AG08395 (cell line): ENCODE results near the gene C19orf12.
A peak's percentile ranks its signal among the peaks of the same experiment; 100 is the strongest.

Experiments
- DNase-seq: peaks from one replicate; pipeline ENCODE4 v3.0.0; 2012; ENCODE audit warnings: mixed read lengths, low spot score

C19orf12 gene

DNA sequence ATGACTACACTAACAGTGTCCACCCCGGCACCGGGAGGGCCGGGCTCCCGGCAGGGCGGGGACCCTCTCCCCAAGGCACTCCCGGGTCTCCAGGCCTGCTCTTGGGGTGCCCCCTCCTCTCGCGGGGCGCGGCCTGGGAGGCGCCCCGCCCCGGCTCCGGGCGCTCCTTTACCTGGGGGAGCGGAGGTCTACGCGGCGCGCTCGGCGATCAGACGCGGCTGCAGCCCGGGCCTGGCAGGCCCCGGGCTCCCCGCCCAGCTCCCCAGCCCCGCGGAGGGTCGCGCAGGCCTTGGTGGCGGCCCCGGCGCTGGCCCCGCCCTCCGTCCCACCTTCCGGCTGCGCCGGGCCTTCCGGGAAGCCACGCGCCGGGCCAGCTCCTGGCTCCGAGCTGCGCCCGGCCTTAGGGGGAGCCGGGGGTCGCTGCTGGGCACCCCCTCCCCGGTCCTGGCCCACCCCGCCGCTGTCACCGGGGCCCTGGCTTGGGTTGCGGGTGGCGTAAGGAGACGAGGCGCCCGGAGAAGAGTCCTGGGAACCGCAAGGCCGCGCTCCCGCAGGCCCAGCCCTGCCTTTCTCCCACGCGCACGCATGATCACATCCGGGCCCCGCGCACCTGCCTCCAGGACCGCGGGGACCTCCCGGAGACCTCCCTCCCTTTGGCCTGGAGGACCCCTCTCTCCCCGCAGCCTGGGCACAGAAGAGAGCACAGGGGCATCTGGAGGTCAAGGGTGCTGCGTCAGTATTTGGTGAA lies at the start of gene C19orf12:
Gene C19orf12, minus strand, starts transcription at position 309 of the 748 bp plus-strand sequence. CDS start 6,848 bp downstream, outside the sequence.
- peak; percentile 45 for DNase-seq

DNA sequence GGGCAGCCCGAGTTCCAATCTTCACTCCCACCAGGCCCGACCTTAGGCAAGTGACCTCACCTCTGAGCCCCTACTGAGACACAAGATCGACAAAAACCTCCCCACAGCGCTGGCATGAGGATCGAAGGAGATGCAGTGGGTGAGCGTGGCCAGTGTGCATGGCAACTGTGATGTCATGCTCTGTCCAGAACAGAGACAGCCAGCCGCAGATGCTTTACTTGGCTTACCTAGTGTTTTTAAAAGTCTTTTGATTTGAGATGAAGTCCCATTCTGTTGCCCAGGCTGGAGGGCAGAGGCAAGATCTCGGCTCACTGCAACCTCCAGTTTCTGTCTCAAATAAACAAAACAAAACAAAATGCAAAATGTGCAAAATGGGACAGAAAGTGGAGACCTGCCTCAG lies 49.3 kb upstream of the C19orf12 start:
- no peak for DNase-seq

DNA sequence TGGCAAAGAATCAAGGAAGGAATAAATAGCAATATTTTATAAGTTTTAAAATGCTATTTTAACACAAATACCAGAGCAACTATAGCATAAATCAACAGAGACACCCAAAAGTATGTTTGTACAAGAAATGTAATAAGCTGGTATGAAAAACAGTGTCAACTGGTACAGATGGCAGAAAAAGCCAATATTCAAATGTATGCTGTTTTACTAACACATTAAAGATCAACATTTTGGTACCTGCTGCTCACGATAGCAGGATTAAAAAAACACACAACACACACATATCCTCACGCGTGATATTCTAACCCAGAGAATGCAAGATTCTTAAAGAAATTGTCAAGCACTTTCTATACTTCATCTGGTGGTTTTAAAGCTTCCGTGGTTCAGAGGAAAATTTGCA lies 48.1 kb upstream of the C19orf12 start:
- no peak for DNase-seq

DNA sequence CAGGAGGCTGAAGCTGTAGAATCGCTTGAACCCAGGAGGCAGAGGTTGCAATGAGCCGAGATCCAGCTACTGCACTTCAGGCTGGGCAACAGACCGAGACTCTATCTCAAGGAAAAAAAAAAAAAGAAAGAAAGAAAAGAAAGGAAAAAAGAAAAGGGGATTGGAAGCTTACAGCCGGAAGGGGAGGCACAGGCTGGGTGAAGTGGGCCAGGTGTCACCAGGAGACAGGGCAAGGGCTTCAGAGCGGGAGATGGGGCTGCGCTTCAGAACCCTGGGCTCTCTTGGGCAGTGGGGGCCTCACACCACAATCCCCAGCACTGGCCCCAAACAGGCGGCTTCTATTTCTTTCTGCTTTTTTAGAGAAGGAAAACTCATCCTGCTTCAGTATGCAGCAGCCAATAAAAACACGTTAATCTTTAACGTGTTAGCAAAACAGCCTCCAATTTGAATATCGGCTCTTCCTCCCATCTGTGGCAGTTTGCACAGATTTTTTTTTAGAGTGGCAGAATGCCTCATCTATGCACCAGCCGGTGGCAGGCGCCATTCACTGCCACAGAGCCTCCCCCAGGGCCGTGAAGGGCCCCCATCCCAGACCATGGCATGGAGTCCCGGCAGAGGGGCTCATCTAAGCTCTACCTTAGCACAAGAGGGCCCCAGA lies 46.6 kb upstream of the C19orf12 start:
- DNase-seq = no peak

DNA sequence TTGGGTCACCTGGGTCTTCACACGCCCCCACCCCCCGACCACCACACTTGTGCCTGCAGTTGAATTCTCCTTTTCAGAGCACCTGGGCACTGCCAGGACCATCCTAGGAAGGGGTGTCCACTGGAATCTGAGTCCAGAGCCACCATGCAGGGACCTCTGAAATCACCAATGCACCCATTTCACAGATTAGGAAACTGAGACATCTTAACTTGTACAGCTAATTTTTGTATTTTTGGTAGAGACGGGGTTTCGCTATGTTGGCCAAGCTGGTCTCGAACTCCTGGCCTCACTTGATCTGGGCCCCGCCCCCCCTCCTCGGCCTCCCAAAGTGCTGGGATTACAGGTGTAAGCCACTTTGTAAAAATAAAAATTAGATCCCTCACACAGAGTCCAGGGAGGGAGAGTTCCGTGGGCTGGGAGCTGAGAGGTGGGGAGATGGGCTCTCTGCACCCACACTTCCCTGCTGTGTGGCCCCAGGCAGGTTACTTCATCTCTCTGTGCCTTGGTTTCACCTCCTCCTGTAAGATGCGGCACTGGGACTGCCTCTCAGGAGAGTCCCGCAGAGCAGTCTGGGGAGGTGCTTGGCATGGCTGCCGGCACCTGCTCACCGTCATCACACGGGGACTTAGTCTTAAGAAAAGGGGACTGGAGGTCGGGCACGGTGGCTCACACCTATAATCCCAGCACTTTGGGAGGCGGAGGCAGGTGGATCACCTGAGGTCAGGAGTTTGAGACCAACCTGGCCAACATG lies 45.9 kb upstream of the C19orf12 start:
- no peak for DNase-seq

DNA sequence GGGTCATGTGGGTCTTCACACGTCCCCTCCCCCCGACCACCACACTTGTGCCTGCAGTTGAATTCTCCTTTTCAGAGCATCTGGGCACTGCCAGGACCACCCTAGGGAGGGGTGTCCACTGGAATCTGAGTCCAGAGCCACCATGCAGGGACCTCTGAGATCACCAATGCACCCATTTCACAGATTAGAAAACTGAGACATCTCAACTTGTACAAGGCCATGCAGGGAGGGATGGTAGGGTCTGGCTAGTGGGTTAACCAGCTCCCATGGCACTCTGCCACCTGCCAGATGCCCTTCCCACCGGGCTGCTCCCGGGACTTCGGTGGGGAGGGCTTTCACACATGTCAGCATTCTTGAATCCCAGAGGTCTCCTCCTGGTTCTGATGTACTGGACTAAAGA lies 44.3 kb upstream of the C19orf12 start:
- DNase-seq = no peak

DNA sequence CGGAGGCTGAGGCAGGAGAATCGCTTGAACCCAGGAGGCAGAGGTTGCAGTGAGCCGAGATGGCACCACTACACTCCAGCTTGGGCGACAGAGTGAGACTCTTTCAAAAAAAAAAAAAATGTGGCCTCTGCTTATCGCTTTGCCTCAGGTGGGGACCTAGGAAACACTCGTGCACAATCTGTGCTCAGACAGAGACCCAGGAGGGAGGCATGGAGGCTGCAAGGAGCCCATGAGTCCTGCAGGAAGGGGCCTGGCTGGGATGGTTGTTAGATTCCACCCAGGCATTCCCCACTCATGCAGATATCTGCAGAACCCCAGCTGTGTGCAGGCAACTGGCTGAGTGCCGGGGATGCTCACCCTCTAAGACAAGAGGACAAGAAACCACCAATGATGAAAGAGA lies 43.8 kb upstream of the C19orf12 start:
- DNase-seq = no peak

DNA sequence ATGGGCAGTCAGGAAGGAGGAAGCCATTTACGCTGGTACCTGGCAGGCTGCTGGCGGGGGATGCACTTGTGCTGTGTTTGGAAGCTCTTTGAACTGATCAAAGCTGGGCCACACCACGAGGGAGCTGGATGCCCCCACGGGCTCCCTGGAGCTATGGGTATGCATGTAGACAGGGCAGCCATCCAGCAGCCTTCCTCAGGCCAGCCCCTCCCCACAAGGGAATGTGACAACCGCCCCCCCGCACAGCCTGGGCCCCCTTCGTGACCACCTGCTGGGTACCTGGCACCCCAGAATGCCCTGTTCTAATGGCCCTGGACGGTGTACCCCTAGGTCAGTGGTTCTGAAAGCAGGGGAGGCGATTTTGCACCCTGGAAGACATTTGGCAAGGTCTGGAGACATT lies 42.5 kb upstream of the C19orf12 start:
- no peak for DNase-seq

DNA sequence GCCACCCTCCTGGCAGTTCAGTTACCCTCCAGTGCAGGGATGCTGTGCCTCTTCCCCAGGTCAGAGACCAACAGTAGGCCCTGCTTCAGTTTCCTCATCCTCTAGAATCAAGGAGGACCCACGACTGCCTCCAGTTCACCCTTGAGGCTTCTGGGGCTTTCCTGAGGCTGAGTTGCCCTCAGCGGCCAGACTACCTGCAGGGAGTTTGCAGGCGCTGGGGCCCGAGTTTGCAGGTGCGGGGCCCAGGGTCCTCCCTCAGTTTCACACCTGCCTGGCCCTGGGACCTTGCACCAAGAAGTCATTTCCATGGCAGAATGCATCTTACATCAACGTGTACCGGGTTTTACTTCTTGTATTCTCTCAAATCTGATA lies 38.9 kb upstream of the C19orf12 start:
- DNase-seq = no peak

DNA sequence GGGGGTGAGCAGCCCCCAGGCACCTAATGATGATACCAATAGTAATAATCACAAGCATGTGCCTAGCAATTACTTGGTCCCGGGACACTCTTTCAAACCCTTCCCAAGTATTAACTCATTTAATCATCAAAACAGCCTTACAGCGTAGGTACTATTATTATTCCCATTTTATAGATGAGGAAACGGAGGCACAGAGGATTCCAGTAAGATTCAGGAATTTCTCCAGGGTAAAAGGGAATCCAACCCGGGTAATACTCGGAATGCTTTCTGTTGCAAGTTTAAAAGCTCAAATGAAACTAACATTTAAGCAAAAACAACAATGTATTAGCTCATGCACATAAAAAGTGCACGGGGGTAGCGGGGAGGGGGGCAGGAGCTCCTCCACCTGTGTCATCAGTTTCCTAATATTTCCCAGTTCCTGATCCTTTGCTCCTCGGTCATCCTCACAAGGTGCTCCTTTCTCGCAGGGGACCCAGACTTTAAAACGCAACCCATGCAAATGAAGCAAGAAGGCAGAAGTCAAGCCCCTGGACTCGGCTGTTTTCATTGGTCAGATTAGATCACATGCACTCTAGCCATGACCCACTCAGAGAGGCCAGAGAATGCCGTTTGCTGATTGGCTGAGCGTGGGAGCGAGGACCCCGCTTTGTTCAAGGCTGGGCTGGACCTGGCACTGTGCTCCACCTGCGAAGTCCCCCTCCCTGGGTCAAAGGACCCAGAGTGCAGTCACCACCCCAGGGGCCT lies 38.3 kb upstream of the C19orf12 start:
- no peak for DNase-seq

DNA sequence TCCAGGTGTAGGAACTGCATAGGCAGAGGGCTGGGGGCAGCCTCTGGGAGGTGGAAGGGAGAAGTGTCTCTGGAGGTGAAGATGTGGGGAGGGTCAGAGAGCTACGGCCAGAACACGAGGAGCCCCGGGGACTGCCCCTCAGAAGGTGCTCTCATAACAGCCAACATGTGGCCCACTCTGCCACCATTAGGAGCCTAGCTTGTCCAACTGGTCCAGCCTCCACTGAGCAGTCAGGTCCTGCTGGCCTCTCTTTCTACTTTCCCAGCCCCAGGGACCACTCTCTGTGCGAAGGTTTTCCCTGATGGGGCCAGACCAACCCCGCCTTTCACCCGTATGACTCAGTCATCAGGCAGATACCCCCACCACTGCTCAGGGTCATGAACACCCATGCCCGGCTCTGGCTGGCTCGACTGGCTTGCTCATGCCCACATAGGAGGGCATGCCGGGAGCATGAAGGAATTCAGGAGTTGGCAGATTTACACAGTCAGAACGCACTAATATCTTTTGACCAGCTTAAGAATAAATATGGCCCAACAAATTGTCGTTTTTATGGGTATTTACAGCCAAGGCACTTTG lies 37.5 kb upstream of the C19orf12 start:
- DNase-seq = no peak

DNA sequence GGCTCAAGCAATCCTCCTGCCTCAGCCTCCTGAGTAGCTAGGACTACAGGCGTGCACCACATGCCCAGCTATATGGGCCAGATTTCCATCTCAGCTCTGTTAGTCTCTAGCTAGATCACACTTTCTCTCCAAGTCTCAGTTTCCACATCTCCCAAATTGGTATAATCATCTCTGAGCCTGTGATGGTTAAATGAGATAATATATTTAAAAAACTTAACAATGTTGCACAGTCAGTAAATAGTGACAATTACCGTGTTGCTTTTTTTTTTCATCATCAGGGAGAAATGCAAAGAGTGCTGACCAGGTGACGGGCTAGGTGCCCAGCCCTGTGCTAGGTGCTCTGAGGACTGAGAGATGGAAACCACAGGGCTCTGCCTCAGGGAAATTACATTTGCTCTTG lies 36.9 kb upstream of the C19orf12 start:
- no peak for DNase-seq

DNA sequence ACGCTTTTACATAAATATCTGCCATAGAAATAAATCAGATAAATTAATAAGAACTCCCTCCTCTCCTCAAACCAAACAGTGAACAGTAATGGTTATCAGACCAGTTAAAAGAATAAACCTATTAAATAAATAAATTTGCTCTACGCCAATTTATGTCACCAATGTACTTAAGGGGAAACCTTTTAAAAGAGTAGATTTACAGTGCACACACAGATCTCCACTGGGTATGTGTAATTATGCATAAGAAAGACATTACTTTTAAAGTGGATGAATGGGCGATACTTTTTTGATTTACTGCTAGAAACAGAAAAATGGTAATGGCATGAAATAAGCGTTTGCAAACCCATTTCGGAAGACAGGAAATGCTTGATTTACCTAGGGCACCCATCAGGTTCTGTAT lies 34.9 kb upstream of the C19orf12 start:
- no peak for DNase-seq

DNA sequence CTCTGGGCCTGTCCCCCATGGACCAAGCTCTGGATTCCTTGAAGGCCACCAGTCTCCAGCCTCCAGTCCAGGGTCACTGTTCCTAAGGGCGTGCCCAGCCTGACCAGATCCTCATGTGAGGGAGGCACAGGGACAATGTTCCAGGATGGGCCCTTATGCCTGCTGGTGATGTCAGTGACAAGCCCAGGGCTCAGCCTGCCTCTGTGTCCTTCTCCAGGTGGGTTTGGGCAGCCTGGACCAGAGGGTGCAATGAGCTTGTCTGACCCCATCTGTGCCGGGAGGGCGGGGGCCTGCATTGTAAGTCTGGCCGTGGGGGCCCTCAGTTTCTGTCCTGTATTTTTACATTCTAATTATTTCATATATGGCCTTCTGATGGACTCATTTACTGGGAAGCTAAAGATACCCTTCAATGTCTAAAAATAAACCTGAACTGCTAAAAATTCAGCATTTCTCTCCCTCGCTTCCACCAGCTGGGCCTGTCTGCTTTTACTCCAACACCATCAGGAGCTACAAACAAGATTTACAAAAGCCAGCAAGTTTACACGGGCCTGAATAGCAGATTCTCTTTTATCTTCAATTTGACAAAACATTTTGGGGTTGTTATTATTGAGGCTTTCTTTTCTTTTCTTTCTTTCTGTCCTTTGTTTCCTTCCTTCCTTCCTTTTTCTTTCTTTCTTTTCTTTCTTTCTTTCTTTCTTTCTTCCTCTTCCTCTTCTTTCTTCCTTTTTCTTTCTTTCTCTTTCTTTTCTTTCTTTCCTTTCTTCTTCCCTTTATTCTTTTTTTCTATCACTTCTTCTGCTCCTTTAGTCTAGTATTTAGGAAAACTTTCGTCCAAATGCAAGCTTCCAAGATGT lies 34.2 kb upstream of the C19orf12 start:
- no peak for DNase-seq

DNA sequence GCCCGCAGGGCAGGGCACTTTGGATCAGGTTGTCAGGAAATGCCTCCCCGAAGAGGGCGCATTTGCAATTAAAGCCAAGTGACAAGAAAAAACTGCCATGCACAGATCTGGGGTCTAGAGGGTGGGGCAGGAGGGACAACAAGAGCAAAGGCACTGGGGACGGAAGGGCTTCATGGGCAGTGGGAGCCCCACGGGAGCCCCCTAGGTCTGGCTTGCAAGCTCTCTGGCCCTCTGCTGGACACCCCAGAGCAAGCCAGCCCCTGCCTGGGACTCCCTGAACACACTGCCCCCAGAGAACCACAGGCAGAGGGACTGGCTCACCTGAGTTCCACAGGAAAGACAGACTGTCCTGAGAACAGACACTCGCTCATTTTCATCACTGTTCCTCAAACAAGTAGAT lies 30.2 kb upstream of the C19orf12 start:
- no peak for DNase-seq

DNA sequence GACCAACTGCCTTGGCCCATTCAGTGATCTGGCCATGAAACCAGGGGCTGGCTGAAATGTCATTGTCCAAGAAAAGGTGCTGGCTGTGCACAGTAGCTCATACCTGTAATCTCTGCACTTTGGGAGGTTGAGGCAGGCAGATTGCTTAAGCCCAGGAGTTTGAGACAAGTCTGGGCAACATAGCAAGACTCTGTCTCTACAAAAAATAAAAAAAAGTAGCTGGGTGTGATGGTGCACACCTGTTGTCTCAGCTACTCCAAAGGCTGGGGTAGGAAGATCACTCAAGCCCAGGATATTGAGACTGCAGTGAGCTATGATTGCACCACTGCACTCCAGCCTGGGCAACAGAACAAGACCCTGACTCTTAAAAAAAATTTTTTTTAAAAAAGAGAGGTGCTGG lies 28.6 kb upstream of the C19orf12 start:
- no peak for DNase-seq

DNA sequence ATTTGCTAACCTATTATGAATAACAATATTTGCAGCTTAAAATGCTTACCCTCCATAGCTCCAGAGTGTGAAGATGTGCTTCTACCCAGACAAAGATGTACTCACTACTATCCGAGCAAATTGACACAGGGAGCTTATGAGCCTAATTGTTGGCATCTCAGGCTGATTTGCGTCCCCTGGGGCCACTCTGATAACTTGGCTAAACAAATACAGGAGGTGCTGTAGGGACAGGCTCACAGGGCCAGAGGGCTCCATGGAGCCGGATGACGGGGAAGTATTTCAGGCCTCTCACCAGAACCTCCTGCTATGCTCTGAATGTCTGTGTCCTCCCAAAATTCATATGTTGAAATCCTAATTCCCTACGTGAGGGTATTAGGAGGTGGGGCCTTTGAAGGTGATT lies 26.7 kb upstream of the C19orf12 start:
- DNase-seq = no peak

DNA sequence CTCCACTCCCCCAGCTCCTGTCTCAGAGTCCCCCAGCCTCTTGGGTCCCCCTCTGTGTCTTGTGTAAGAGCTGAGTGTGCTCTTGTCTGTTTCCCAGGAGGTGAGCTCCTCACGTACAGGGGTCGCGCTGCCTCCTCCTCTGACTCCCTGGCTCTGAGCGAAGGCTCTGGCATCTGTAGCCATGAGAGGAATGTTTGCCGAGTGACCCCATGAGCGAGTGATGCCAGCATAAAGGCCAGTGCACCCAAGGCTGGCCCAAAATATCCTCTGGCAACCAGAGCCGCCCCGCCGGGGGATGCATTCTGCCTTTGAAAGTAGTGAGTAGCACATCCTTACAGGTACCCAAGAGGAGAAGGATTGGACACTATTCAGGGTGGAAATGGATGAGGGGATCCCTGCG lies 26.2 kb upstream of the C19orf12 start:
- no peak for DNase-seq

DNA sequence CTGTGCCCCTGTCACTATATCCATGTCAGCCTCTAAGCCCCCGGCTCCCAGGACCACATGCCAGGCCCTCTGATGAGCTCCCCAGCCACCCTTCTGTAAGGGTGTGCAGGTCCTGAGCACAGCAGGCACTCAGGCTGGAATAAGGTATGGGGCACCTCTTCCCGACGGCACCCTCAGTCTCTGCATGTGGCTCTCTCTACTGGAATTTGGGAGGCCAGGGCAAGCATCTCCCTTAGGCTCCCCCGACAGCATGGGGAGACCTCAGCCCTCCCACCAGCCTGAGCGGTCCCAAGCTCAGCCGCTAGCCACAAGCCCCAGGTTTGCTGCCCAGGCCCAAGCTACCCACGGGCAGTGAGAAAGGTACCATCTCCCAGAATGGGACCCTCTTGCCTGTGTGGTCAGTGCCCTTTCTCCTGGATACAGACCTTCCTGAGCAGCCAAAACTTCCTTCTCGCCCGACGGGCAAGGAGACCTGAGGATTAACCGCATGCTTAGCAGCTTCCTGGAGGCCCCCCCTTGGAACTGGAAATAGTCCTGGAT lies 22.5 kb upstream of the C19orf12 start:
- DNase-seq = no peak

DNA sequence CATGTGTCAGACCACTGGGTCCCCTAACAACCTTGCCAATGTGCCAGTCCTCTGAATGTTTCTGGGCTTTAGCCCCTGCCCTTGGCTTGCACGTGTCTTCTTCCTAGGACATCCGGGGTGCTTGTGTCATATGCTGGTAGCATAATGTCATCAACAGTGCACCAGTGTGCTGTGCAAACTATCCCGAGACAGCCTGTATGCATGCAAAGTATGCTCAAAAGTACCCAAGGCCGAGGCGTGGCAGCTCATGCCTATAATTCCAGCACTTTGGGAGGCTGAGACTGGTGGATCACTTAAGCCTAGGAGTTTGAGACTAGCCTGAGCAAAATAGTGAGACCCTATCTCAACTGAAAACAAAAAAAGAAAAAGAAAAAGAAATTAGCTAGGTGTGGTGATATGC lies 20.8 kb upstream of the C19orf12 start:
- no peak for DNase-seq

DNA sequence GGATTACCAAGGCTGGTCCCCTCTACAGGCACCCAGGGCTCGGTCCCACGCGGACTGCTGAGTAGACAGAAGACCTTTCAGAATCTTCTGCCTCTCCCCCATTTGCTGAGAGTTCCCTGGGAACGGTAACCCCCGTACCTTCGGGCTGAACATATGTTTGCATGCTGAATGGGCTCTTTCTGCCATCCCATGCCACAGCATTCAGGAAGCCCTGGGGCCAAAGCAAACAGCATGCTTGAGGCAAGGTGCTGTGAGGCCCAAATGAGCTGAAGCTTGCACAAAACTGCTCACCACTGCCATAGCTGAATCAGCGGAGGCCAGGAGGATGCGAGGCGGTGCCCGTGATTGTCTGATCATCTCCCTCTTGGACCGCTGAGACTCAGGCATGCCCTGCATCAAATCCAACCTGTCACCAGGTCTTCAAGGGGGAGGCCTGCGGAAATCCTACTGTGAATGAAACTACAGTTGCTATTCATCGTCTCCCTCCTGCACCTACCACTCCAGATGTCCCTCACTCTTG lies 16.3 kb upstream of the C19orf12 start:
- DNase-seq = no peak
